Smooth muscle cell of bladder (primary cell): Measurements from ENCODE around the gene CTXN1. TPM values are rescaled to one million over a fixed set of nuclear protein-coding genes. Genes with fewer than 3 reads are reported as not detected.

Experiments used
- total RNA-seq: library from RNA; depleted of rRNA; stranded (reverse); fragments of >200 nt; gene quantifications from 2 replicates; pipeline ENCODE4 v1.2.3, GENCODE V29; 2014

CTXN1 gene
- total RNA-seq = 0.85 and 1.9 TPM in 2 replicates

DNA sequence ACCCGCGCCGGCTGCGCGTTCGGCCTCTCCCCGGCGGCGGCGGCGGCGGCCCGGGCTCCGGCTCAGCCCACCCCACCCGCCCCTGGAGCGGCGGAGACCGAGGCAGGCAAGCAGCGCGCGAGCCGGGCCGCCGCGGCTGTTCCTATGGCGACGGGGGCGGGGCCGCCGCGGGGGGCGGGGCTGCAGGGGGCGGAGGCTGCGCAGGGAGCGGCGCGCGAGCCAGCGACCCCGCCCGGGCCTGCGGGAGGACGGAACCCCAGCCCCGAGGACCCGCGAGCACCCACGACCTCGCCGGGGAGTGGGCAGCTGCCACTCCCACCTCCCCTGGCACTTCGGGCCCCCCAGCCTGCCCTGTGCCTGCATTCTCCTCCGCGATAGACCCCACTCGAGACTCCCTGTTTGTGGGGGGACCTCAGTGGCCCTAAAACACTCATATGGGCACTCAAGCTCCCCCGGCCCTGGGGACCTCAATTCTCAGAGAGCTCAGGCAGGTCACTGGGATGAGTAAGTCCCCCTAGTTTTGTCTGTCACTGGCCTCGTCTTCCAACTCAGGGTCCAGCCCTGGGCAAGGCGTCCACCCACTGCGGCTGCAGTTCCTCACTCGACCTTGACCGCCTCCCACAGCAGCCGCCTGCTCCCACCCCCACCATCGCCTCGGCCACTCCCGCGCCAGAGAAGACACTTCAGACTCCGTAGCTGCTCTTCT is at the start of gene CTXN1:
Gene CTXN1 (minus strand): TSS at position 115 of the 706 bp plus-strand sequence. CDS start 597 bp downstream, outside the sequence.

DNA sequence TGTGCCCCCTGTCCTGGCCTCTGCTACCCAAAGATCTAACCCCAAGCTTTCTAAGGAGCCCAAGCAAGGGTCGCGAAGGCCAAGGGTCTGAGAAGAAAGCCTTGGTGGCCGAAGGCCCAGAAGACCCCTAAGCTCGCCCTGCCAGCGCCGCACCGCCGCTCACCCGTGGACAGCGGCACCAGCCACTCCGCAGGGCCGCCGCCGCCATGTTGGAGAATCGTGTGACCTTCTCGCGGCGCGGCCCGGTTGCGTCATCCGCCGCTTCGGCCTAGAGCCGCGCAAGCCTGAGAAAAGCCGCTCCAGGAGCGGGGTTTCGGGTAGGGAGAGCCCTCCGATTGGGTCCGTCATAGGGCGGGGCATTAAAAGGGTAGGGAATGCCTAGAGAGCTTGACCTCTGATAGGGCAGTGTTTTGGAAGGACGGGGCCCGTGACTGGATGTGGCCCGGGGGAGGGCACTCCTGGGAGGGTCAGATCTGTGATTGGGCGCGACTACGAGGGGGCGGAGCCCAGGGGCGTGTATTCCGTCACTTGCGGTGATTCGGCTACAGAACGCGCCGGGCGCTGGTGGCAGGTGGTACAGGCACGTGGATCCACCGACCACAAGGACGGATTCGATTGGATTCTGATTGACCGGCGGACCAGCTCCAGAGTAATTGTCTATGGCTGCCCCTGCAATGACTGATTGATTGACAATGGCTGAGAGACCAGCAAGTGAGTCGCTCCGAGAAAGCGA is 17.7 kb upstream of the CTXN1 start, which contains the start of gene TIMM44:
Gene TIMM44 (minus strand): TSS at position 223 of the 733 bp plus-strand sequence. CDS start 15 bp downstream, at position 208.

GRCh38 chr19:7919610-7920518 is 6.1 kb downstream of the CTXN1 start, which contains the start of gene SNAPC2:
Gene SNAPC2 (plus strand): TSS chr19:7920338. CDS start chr19:7920367, 29 bp downstream.

DNA sequence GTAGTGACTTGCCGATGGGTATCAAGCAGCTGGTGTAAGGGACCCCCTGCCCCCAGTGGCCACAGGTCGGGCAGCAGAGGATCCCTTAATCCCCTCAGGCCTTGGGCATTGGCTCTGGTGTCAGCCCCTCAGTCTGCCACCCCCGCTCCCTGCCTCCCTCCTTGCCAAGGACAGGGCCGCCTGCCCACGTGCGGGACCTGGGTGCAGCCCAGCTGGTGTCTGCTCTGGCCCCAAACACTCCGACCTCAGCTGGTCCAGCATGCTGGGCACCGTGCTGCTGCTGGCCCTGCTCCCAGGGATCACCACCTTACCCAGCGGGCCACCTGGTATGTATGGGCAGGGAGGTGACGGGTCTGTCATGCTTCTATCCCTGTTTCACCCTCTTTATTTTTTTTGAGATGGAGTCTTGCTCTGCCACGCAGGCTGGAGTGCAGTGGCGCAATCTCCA is 11.3 kb downstream of the CTXN1 start, which contains the start of gene TGFBR3L:
Gene TGFBR3L (plus strand): TSS at position 233 of the 448 bp plus-strand sequence.

DNA sequence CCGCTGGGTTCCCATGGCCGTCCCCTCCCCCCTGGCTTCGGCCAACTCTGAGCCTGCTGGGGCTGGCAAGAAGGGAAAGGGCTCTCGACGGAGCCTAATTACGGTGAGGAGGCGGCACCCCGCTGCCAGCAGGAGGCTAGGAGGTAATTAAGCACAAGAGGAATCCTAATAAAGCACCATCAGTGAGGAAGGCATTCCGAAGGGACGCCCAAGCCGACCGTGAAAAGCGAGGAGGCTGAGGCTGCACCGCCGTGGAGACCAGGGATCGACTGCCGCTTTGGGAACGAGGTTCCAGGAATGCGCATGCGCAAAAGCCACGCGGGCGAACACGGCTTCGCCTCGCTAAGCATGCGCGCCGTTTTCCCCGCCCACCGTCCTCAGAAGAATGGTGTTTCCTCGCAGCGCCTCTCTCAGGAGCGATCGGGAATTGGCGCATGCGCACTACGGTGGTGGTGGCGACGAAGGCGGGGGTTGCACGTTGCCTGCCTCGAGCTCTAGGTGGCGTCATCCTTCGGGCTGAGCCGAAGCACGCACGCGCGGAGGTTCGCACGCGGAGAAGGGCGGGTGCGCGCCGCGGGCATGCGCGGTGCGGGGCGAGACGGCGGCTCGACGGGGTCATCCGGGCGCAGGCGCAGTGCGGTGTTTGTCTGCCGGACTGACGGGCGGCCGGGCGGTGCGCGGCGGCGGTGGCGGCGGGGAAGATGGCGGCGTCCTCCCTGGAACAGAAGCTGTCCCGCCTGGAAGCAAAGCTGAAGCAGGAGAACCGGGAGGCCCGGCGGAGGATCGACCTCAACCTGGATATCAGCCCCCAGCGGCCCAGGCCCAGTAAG is 22.5 kb downstream of the CTXN1 start, which contains the start of gene MAP2K7:
Gene MAP2K7 (plus strand): TSS at position 634 of the 830 bp plus-strand sequence. CDS start 68 bp downstream, at position 702.

GRCh38 chr19:7888145-7888825 is 37.6 kb downstream of the CTXN1 start, which contains the start of gene LRRC8E:
Gene LRRC8E (plus strand): TSS chr19:7888510. CDS start chr19:7895604, 7,094 bp downstream.

Other genes with a start within 250 kb of the CTXN1 start
- not detected in 2 replicates for gene MCEMP1, start 249.0 kb downstream of the CTXN1 start, total RNA-seq
- gene TRAPPC5, start 245.3 kb downstream of the CTXN1 start, total RNA-seq = 124 and 126 TPM in 2 replicates
- not detected in 2 replicates for gene FCER2, start 224.0 kb downstream of the CTXN1 start, total RNA-seq
- gene CLEC4G, start 194.0 kb downstream of the CTXN1 start, total RNA-seq = not detected in 2 replicates
- gene CD209, start 178.6 kb downstream of the CTXN1 start, total RNA-seq = not detected in 2 replicates
- gene CLEC4M, start 162.9 kb downstream of the CTXN1 start, total RNA-seq = not detected in 2 replicates
- gene EVI5L, start 95.9 kb downstream of the CTXN1 start, total RNA-seq = 13.5 and 14.7 TPM in 2 replicates
- under 0.01 TPM in 1 of 2 replicates, not detected in the other for gene PRR36, start 51.7 kb downstream of the CTXN1 start, total RNA-seq
- 6.0 and 6.3 TPM in 2 replicates for gene LRRC8E, start 37.6 kb downstream of the CTXN1 start, total RNA-seq
- 5.8 and 9.3 TPM in 2 replicates for gene MAP2K7, start 22.3 kb downstream of the CTXN1 start, total RNA-seq
- gene TGFBR3L, start 11.3 kb downstream of the CTXN1 start, total RNA-seq = 0.85 and 2.0 TPM in 2 replicates
- gene SNAPC2, start 5.8 kb downstream of the CTXN1 start, total RNA-seq = 11.7 and 14.1 TPM in 2 replicates
- gene TIMM44, start 17.5 kb upstream of the CTXN1 start, total RNA-seq = 53.7 and 65.7 TPM in 2 replicates
- 13.1 and 32.0 TPM in 2 replicates for gene ELAVL1, start 79.5 kb upstream of the CTXN1 start, total RNA-seq
- not detected in 2 replicates for gene CCL25, start 126.6 kb upstream of the CTXN1 start, total RNA-seq
- gene FBN3, start 223.5 kb upstream of the CTXN1 start, total RNA-seq = not detected in 2 replicates